Stomach (tissue), 9 donors: ENCODE measurements around the gene GRIA2. TPM values are rescaled to one million over a fixed set of nuclear protein-coding genes. Genes with fewer than 3 reads are reported as not detected.
"Not testable (repeated sequence)": the region's sequence is repeated elsewhere in the genome, so short reads cannot be mapped to it uniquely, and the experiment has no call there.

ENCODE experiments used
- DNase-seq, 2 donors: peaks; one replicate each; pipeline versions ENCODE4 v3.0.0 to v3.0.0-alpha.2; 2013 to 2019
- H3K27ac ChIP-seq, 5 donors: fragments of 200-600 bp in 4 of 5; sonication (generic) in 4 of 5; one replicate each; pipeline ENCODE4 v1.5.1; 2013 to 2019; ENCODE audit warnings: mild to moderate bottlenecking in 1 of 5, moderate library complexity in 1 of 5
- H3K27me3 ChIP-seq, 3 donors: fragments of 200-600 bp; sonication (generic); one replicate each; pipeline ENCODE4 v1.5.1; 2017 to 2019; ENCODE audit warnings: mixed run types in 1 of 3
- H3K36me3 ChIP-seq, 4 donors: fragments of 200-600 bp; sonication (generic); 1 replicate in 3 of 4; 2 replicates in 1 of 4; pipeline ENCODE4 v1.5.1; 2016 to 2019
- H3K4me1 ChIP-seq, 4 donors: fragments of 200-600 bp; sonication (generic); one replicate each; pipeline ENCODE4 v1.5.1; 2016 to 2019
- H3K4me3 ChIP-seq, 4 donors: fragments of 200-600 bp; sonication (generic) in 3 of 4; one replicate each; pipeline ENCODE4 v1.5.1; 2016 to 2019; ENCODE audit warnings: mild to moderate bottlenecking in 1 of 4
- H3K9me3 ChIP-seq, 4 donors: fragments of 200-600 bp; sonication (generic); one replicate each; pipeline ENCODE4 v1.5.1; 2016 to 2019
- EP300 ChIP-seq: sonication (generic); formaldehyde crosslinking; IDR thresholded peaks from one replicate; pipeline ENCODE4 v1.6.1; 2017; ENCODE audit warnings: antibody characterized with exemption
- POLR2A ChIP-seq, 4 donors: fragments of 450-650 bp; IDR thresholded peaks; one replicate each; pipeline ENCODE4 v1.6.1; 2016; ENCODE audit warnings: antibody characterized with exemption in 4 of 4, control low read depth in 2 of 4, mild to moderate bottlenecking in 1 of 4, moderate library complexity in 1 of 4
- POLR2AphosphoS5 ChIP-seq, 3 donors: sonication (generic); formaldehyde crosslinking; IDR thresholded peaks; one replicate each; pipeline ENCODE4 v1.6.1; 2016; ENCODE audit warnings: antibody characterized with exemption in 3 of 3
- WGBS, 5 donors: extraction: QIAGEN DNeasy Blood & Tissue Kit in 3 of 5; methylation state at CpG; one replicate each; pipeline versions ENCODE4 v1.1.5 to v1.1.7; 2013 to 2018; 5-methylcytosine and 5-hydroxymethylcytosine counted together
- intact Hi-C: fragments of 100-400 bp; cut with DNase I; formaldehyde crosslinking; loops from one replicate; pipeline ENCODE4 v1.15.1; 2023; ENCODE audit warnings: low total_unique reads
- polyA plus RNA-seq, 3 donors: library from polyadenylated mRNA; stranded (reverse); fragments of 200-250 nt; gene quantifications; one replicate each; pipeline ENCODE4 v1.2.3, GENCODE V29; 2013
- total RNA-seq, 5 donors: library from RNA; depleted of rRNA; stranded (reverse); fragments of >200 nt; gene quantifications; one replicate each; pipeline versions ENCODE4 v1.1.0 to v1.2.3, GENCODE V29; 2014 to 2016
- TF ChIP-seq, protein P1 (sequence below), 7 experiments: fragments of 450-650 bp in 4 of 7; fragments of 200-600 bp in 3 of 7; sonication (generic) in 3 of 7; IDR thresholded peaks; one replicate each; pipeline ENCODE4 v1.5.1; 2016 to 2019; ENCODE audit warnings: antibody characterized with exemption in 7 of 7, control low read depth in 2 of 7, mild to moderate bottlenecking in 1 of 7
- donor health status: healthy with polysubstance abuse.
- donor health status: Bipolar disorder and iron deficiency.
- donor health status: healthy.

The GRIA2 gene
- total and polyA plus RNA-seq, 8 donors = 0.06 to 15.2 (median 0.43) TPM; not detected in 3

DNA sequence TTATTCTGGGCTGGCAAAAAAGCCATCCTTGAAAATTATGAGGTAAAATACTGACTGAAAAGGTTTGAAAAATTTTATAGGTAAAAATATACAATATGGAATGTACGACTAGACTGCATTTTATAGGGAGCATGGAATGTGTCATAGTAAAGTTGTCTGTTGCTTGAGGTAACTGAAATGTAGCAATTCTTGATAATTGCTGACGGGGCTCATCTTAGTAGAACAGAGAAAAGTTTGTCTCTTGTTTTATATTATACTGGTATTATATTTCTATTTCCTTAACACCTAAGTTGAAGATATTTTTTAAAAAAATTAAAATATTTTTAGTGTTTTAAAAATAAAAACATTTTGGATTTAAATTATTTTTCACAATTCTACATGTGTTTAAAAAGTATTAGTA, 11.0 kb downstream of the GRIA2 start:
- H3K36me3 ChIP-seq = no peaks in the 10 kb centered on the region
- intact Hi-C loops = no loop called here
- H3K27me3 ChIP-seq = no peaks in the 10 kb centered on the region
- 87 to 93% (median 92%) methylated on average over 2 of the region's 2 CpGs for WGBS, 5 donors
- DNase-seq = no peak
- H3K27ac ChIP-seq = no peak overlapping the region
- no peaks in the 10 kb centered on the region for H3K9me3 ChIP-seq
- no peaks in the 10 kb centered on the region for H3K4me1 ChIP-seq
- TF ChIP-seq, protein P1, sequence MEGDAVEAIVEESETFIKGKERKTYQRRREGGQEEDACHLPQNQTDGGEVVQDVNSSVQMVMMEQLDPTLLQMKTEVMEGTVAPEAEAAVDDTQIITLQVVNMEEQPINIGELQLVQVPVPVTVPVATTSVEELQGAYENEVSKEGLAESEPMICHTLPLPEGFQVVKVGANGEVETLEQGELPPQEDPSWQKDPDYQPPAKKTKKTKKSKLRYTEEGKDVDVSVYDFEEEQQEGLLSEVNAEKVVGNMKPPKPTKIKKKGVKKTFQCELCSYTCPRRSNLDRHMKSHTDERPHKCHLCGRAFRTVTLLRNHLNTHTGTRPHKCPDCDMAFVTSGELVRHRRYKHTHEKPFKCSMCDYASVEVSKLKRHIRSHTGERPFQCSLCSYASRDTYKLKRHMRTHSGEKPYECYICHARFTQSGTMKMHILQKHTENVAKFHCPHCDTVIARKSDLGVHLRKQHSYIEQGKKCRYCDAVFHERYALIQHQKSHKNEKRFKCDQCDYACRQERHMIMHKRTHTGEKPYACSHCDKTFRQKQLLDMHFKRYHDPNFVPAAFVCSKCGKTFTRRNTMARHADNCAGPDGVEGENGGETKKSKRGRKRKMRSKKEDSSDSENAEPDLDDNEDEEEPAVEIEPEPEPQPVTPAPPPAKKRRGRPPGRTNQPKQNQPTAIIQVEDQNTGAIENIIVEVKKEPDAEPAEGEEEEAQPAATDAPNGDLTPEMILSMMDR (IDR thresholded peaks at IDR 0.05) = no peak
- TF ChIP-seq POLR2AphosphoS5 (IDR thresholded peaks at IDR 0.05) (no peak), POLR2A (IDR thresholded peaks at IDR 0.05) (no peak), EP300 (no peak)
- no peak overlapping the region for H3K4me3 ChIP-seq

- DNase-seq = no peak
- TF ChIP-seq POLR2A (IDR thresholded peaks at IDR 0.05) = no peak
- no peak for TF ChIP-seq POLR2AphosphoS5 (IDR thresholded peaks at IDR 0.05)
- TF ChIP-seq, protein P1 (IDR thresholded peaks at IDR 0.05) = no peak
- TF ChIP-seq EP300 = no peak
- H3K9me3 ChIP-seq = no peaks in the 10 kb centered on the region
- intact Hi-C loops = no loop called here
- no peaks in the 10 kb centered on the region for H3K4me1 ChIP-seq
- no peaks in the 10 kb centered on the region for H3K27me3 ChIP-seq
- H3K36me3 ChIP-seq = no peaks in the 10 kb centered on the region
- H3K4me3 ChIP-seq = no peak overlapping the region
- H3K27ac ChIP-seq = no peak overlapping the region
These were observed 22.3 kb downstream of the GRIA2 start for GRCh38 chr4:157242871-157243270.

DNA sequence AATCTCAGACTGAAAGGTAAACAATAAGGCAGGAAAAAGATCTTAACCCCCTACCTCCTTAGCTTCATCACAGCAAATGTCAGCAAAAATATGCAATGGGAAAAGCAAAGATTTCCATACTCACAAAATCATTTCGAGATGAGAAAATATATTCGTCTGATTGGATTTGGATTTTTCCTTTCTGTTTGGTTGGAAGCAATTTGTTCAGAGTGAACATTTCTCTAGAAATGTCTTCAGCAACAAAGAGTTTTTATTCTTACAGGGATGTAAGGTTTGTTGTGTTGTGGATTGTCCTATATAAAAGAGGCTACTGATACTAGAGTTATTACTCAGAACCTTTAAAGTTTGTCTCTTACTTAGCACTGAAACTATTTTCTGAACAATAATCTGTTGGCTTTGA, 23.8 kb downstream of the GRIA2 start:
- WGBS, 5 donors = 67 to 84% (median 82%) methylated on average over 2 of the region's 2 CpGs
- intact Hi-C loops = no loop called here
- H3K27ac ChIP-seq = no peak overlapping the region
- DNase-seq = no peak
- H3K36me3 ChIP-seq = no peaks in the 10 kb centered on the region
- H3K4me3 ChIP-seq = no peak overlapping the region
- no peaks in the 10 kb centered on the region for H3K27me3 ChIP-seq
- TF ChIP-seq EP300 (no peak), POLR2AphosphoS5 (IDR thresholded peaks at IDR 0.05) (no peak), POLR2A (IDR thresholded peaks at IDR 0.05) (no peak)
- TF ChIP-seq, protein P1 (IDR thresholded peaks at IDR 0.05) = no peak
- H3K9me3 ChIP-seq = no peaks in the 10 kb centered on the region
- H3K4me1 ChIP-seq = no peaks in the 10 kb centered on the region

GRCh38 chr4:157245351-157245750, 24.8 kb downstream of the GRIA2 start:
- DNase-seq = no peak
- Histone ChIP-seq H3K36me3 (no peaks in the 10 kb centered on the region), H3K4me1 (no peaks in the 10 kb centered on the region), H3K27ac (no peak overlapping the region), H3K4me3 (no peak overlapping the region), H3K27me3 (no peaks in the 10 kb centered on the region), H3K9me3 (no peaks in the 10 kb centered on the region)
- TF ChIP-seq, protein P1 (IDR thresholded peaks at IDR 0.05) = no peak
- TF ChIP-seq EP300 = no peak
- TF ChIP-seq POLR2A (IDR thresholded peaks at IDR 0.05) = no peak
- no peak for TF ChIP-seq POLR2AphosphoS5 (IDR thresholded peaks at IDR 0.05)
- intact Hi-C loops = no loop called here

GRCh38 chr4:157246964-157247363, 26.4 kb downstream of the GRIA2 start:
- Histone ChIP-seq H3K36me3 (no peaks in the 10 kb centered on the region), H3K4me1 (no peaks in the 10 kb centered on the region), H3K27ac (no peak overlapping the region), H3K4me3 (no peak overlapping the region), H3K9me3 (no peaks in the 10 kb centered on the region), H3K27me3 (no peaks in the 10 kb centered on the region)
- DNase-seq = no peak
- intact Hi-C loops = no loop called here
- no peak for TF ChIP-seq POLR2A (IDR thresholded peaks at IDR 0.05)
- TF ChIP-seq, protein P1 (IDR thresholded peaks at IDR 0.05) = no peak
- no peak for TF ChIP-seq EP300
- TF ChIP-seq POLR2AphosphoS5 (IDR thresholded peaks at IDR 0.05) = no peak

GRCh38 chr4:157258165-157258564, 37.6 kb downstream of the GRIA2 start:
- H3K4me3 ChIP-seq, DNase-seq, H3K4me1 ChIP-seq, H3K27me3 ChIP-seq, H3K36me3 ChIP-seq, intact Hi-C loops, H3K27ac ChIP-seq: not testable (repeated sequence)
- peaks cover 0 to 19% (median 16%) of the 10 kb centered on the region in 4 donors for H3K9me3 ChIP-seq
- 82 to 93% (median 87%) methylated on average over 6 of the region's 6 CpGs for WGBS, 5 donors
